Measurements from ENCODE around the gene CNTROB.

The CNTROB gene

GRCh38 chr17:7885367-7886226 is 46.4 kb upstream of the CNTROB start (continued):
- TF ChIP-seq GFI1B (tag by site-specific recombination; IDR thresholded peaks at IDR 0.05), result no peak
- no peak for TF ChIP-seq ZNF16 (tag by site-specific recombination; IDR thresholded peaks at IDR 0.05; ENCODE audit: low read depth)
- TF ChIP-seq SP7 (tag by site-specific recombination; IDR thresholded peaks at IDR 0.05), result peak; percentile 77
- TF ChIP-seq INSM2 (tag by site-specific recombination; IDR thresholded peaks at IDR 0.05), result no peak
- no peak for TF ChIP-seq ZNF426 (tag by site-specific recombination; IDR thresholded peaks at IDR 0.05)
- TF ChIP-seq KLF7 (tag by site-specific recombination; IDR thresholded peaks at IDR 0.05; ENCODE audit: borderline replicate concordance), result no peak
- TF ChIP-seq ZBTB7A (tag by site-specific recombination; IDR thresholded peaks at IDR 0.05; ENCODE audit: low read depth), result 0 out of 2 replicates have a peak, but pooled peaks have one; percentile 29
- no peak for TF ChIP-seq ZNF138 (tag by site-specific recombination; IDR thresholded peaks at IDR 0.05; ENCODE audit: borderline replicate concordance)
- no peak for TF ChIP-seq ZNF394 (tag by site-specific recombination; IDR thresholded peaks at IDR 0.05; ENCODE audit: borderline replicate concordance)
- no peak for TF ChIP-seq ZNF830 (tag by site-specific recombination; IDR thresholded peaks at IDR 0.05; ENCODE audit: low read depth)
- TF ChIP-seq KLF17 (tag by site-specific recombination; IDR thresholded peaks at IDR 0.05), result 0 out of 2 replicates have a peak, but pooled peaks have one; percentile 61
- no peak for TF ChIP-seq ZNF449 (tag by site-specific recombination; IDR thresholded peaks at IDR 0.05)
- 0 out of 2 replicates have a peak, but pooled peaks have one; percentile 71 for TF ChIP-seq PBX3 (CRISPR knock-in tag; IDR thresholded peaks at IDR 0.05)
- peak; percentile 91 for TF ChIP-seq ZBTB17 (tag by site-specific recombination; IDR thresholded peaks at IDR 0.05)
- peak; percentile 65 for TF ChIP-seq ZBTB26 (tag by site-specific recombination; optimal IDR thresholded peaks at IDR 0.05)
- no peak for TF ChIP-seq ZNF184 (tag by site-specific recombination; IDR thresholded peaks at IDR 0.05)
- TF ChIP-seq YY1 (tag by site-specific recombination; IDR thresholded peaks at IDR 0.05), result 0 out of 2 replicates have a peak, but pooled peaks have one; percentile 14
- no peak for TF ChIP-seq ZNF19 (tag by site-specific recombination; IDR thresholded peaks at IDR 0.05; ENCODE audit: low read depth)
- TF ChIP-seq ZNF692 (tag by site-specific recombination; IDR thresholded peaks at IDR 0.05), result no peak
- TF ChIP-seq REPIN1 (tag by site-specific recombination; IDR thresholded peaks at IDR 0.05; ENCODE audit: low read depth), result peak; percentile 80; the same call in 1 of the 2 replicates
- 0 out of 2 replicates have a peak, but pooled peaks have one; percentile 21 for TF ChIP-seq ZNF596 (tag by site-specific recombination; IDR thresholded peaks at IDR 0.05)
- TF ChIP-seq ZNF223 (tag by site-specific recombination; IDR thresholded peaks at IDR 0.05), result no peak
- no peak for TF ChIP-seq ZNF626 (tag by site-specific recombination; IDR thresholded peaks at IDR 0.05)
- TF ChIP-seq ZNF174 (tag by site-specific recombination; IDR thresholded peaks at IDR 0.05), result no peak
- peak; percentile 65 for TF ChIP-seq ZNF341 (tag by site-specific recombination; IDR thresholded peaks at IDR 0.05; ENCODE audit: low read depth)
- TF ChIP-seq ZNF514 (tag by site-specific recombination; IDR thresholded peaks at IDR 0.05), result no peak
- TF ChIP-seq ZNF335 (tag by site-specific recombination; conservative IDR thresholded peaks at IDR 0.05), result peak; percentile 90
- TF ChIP-seq ZNF221 (tag by site-specific recombination; IDR thresholded peaks at IDR 0.05; ENCODE audit: borderline replicate concordance), result no peak
- peak; percentile 76; the same call in 1 of the 2 replicates for TF ChIP-seq ZEB2 (tag by site-specific recombination; IDR thresholded peaks at IDR 0.05)

Data from HEK293 (cell line).